HG03469 (cell line): ENCODE data around the gene INA.
"Not testable (repeated sequence)": the region's sequence is repeated elsewhere in the genome, so short reads cannot be mapped to it uniquely, and the experiment has no call there.

ENCODE experiments used
- ATAC-seq: cut with Tn5 transposase; IDR thresholded peaks from one replicate; pipeline ENCODE4 v1.9.1; 2021; ENCODE audit warnings: mild to moderate bottlenecking, moderate library complexity, moderate number of reproducible peaks; ENCODE audit not compliant: unreplicated experiment

The INA gene

DNA sequence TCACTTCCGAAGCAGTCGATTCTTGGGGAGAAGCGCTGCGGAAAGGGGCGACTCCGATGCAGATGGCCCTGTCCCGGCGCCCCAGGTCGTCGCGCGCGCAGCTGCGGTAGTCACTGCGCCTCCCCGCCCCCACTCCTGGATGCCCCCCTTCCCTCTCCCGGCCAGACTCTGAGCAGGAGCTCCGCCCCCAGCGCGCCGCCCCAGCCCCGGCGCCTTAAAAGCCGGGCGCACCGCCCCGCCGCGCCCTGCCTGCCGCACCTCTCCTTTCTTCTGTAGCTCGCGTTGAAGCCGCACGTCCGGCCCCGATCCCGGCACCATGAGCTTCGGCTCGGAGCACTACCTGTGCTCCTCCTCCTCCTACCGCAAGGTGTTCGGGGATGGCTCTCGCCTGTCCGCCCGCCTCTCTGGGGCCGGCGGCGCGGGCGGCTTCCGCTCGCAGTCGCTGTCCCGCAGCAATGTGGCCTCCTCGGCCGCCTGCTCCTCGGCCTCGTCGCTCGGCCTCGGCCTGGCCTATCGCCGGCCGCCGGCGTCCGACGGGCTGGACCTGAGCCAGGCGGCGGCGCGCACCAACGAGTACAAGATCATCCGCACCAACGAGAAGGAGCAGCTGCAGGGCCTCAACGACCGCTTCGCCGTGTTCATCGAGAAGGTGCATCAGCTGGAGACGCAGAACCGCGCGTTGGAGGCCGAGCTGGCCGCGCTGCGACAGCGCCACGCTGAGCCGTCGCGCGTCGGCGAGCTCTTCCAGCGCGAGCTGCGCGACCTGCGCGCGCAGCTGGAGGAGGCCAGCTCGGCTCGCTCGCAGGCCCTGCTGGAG, at the start of gene INA:
INA (plus strand) TSS at position 243 of the 817 bp plus-strand sequence; CDS start at position 317, 74 bp downstream.
- no peak for ATAC-seq

DNA sequence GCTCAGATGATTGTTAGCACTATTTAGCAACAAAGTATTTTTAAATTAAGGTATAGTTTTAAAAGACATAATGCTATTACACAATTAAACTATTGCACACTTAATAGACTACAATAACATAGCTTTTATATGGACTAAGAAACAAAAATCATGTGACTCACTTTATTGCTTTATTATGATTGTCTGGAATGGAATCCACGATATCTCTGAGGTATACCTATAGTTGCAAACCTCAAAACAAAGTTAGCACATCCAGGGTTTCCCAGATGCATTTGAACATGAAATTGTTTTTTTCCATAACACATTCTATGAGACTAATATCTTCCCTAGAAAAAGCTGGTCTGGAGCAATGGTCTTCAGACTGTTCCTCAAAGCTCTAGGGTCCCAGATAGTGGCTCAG, 49.5 kb upstream of the INA start:
- no peak for ATAC-seq

DNA sequence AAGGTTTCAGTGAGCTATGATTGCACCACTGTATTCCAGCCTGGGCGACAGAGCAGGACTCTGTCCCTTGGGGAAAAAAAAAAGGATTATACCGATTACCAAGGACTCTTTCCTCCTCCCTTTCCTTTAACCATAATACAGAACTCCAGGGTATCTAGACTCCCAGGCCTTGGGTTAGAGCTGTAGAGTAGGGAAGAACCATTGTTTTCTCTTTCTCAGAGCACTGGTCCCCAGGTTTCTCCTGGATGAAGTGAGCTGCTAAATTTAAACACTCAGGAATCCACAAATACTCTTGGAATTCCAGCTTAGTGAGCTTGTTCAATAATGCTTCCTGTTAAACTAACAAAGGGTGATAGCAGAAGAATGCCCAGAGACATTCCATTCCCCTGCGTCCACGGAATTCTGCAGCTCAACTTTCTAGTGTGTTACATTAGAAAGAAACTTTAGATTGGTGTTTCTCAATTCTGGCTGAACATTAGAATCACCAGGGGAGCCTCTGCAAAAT, 45.8 kb upstream of the INA start:
- ATAC-seq, result no peak

DNA sequence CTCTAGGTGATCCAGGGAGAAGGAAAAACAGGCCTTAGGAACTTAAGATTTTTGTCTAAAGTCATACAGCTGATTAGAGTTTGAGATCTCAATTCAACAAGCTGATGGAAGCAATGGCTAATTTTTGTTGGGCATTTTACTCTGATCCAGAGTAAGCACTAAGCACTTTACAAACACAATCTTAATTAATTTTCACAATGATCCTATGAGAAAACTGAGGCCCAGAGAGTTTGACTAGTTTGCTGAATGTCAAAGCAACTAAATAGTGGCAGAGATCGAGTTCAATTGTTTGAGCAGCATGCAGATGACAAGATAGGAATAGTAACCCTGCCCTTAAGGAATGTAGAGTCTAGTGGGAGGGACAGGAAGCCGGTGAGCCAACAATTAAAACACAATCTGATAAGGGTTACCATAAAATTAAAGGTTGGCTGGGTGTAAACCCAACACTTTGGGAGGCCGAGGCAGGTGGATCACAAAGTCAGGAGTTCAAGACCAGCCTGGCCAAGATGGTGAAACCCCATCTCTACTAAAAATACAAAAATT, 44.7 kb upstream of the INA start:
- no peak for ATAC-seq

DNA sequence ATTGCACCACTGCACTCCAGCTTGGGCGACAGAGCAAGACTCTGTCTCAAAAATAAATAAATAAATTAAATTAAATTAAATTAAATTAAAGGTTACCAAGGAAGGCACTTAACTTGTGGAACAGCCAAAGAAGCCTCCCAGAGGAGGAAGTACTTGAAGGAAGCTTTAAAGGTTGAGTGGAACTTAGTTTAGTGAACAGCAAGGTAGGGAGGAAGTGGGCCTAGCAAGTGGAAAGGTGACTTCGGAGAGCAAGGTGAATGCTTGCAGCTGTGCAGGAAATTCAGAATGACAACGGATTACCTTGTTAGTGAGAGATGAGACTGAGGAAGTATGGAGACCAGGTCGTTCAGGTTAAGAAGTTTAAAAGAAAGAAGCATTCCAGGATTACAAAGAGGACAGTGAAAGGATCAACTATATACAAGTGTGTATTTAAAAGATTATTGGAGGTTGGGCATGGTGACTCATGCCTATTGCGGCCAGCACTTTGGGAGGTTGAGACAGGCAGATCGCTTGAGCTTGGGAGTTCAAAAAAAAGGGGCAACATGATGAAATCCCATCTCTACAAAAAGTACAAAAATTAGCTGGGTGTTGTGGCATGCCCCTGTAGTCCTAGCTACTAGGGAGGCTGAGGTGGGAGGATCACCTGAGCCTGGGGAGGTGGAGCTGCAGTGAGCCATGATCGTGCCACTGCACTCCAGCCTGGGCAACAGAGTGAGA, 44.0 kb upstream of the INA start:
- ATAC-seq, result no peak

DNA sequence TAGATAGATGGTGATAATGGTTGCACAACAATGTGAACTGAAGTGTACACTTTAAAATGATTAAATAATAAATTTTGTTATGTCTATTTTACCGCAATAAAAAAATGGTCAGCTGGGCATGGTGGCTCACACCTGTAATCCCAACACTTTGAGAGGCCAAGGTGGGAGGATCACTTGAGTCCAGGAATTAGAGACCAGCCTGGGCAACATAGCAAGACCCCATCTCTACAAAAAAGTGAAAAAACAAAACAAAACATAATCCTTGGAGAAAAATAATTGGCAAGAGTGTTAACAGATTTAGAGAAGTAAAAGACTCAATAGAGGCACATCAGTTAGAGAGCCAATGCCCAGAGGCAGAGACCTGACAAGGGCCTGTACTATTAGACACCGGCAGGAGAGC, 41.2 kb upstream of the INA start:
- ATAC-seq, result no peak

DNA sequence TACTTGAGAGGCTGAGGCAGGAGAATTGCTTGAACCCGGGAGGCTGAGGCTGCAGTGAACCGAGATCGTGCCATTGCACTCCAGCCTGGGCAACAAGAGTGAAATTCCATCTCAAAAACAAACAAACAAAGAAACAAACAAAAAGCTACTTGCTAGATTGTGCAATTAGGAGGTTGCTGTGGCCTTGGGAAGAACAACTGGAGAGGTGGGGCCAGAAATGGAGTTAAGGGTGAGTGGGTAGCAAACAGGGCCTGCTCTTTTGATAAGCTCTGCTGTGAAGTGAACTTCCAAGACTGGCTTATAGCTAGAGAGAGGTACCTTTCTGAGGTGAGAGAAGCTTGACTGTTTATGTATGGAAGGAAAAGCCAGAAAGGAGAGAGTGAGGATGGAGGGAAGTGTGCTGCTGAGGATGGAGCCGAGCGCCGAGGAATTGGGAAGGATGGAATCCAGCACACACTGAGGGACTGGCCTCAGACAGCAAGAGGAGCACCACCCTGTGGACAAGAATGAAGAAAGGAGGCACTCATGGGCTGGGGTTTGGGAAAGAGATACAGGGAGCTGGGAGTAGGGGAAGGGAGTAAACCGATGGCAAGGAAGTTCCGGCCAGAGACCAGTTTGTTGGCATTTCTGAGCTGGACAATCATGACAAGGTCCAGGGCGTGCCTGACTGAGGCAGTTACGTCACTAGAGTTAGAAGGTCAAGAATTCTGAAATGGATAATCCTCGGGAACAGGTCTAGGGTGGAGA, 38.3 kb upstream of the INA start:
- no peak for ATAC-seq

DNA sequence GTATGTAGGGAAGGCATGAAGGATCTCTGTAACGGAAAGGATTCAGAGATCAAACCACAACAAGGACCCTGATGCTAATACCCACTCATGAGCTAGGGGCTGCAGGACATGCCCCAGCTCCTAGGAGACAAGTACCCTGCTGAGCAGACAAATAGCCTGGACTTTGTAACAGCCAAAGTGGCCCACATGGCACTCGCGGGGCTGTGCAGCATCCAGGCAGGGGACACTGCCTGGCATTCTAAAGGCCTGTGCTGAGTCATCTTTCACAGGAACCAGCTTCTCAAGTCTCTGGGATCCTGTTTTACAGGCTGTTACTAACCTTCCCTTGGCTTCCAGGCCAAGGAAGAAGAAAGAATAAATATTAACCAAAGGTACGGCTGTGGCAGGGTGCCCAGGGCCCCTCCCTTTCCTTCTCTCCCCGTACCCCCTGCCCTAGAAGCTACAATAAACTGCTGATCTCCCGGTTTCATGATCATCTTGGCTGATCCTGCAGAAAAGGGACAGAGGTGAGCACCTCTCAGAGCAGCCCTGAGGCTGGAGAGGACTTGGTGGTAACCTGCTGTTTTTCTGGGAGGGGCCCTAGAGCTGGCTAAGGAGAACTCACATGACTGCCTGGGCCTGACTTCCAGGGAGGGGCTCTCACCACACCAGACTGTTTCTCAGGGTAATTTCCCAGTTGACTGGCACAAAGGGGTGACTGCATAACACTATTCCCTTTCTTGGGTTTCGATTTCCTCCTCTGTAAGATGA, 35.5 kb upstream of the INA start:
- no peak for ATAC-seq

DNA sequence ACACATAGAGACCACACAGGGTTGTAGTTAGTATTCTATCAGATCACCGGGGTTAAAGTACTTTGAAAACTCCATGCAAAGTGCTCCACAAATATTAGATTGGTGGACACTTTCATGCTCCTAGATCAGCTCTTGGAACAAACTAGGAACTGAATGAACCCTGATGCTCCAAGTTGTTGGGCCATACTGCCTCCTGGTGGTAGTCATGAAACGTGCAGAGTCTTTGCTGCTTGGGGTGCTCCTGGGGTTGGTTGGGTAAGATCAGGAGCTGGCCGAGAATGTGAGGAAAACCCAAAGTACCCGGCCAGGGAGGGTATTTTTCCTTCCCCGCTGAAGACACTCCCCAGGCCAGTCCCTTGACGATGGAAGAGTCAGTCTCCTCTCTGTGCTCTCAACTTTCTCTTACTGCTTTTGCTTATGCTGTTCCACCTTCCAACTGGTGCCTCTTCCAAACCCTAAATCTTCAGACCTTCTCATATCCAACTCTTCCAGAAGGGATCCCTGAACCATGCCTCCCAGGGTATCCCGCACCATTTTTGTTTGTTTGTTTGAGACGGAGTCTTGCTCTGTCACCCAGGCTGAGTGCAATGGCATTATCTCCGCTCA, 32.2 kb upstream of the INA start:
- peak; percentile 46 for ATAC-seq

DNA sequence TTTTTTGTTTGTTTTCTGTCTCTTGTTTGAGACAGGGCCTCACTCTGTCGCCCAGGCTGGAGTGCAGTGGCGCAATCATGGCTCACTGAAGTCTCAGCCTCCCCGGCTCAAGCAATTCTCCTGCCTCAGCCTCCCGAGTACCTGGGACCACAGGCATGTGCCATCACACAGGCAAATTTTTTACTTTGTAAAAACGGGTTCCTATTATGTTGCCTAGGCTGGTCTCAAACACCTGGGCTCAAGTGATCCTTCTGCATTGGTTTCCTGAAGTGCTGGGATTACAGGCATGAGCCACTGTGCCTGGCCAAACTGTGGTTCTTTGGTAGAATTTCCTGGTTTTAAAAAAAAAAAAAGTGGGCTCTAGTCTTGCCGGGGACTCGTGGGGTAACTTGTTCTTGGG, 31.4 kb upstream of the INA start, which contains the start of gene RPEL1:
RPEL1 (plus strand) TSS at position 301 of the 400 bp plus-strand sequence. CDS start 110 bp downstream, outside the sequence.
- not testable (repeated sequence) for ATAC-seq

DNA sequence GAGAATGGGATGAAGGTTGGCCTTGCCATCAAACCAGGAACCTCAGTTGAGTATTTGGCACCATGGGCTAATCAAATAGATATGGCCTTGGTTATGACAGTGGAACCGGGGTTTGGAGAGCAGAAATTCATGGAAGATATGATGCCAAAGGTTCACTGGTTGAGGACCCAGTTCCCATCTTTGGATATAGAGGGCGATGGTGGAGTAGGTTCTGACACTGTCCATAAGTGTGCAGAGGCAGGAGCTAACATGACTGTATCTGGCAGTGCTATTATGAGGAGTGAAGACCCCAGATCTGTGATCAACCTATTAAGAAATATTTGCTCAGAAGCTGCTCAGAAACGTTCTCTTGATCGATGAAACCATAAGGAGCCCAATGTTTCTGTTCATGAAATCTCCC, 30.6 kb upstream of the INA start:
- ATAC-seq, result no peak

DNA sequence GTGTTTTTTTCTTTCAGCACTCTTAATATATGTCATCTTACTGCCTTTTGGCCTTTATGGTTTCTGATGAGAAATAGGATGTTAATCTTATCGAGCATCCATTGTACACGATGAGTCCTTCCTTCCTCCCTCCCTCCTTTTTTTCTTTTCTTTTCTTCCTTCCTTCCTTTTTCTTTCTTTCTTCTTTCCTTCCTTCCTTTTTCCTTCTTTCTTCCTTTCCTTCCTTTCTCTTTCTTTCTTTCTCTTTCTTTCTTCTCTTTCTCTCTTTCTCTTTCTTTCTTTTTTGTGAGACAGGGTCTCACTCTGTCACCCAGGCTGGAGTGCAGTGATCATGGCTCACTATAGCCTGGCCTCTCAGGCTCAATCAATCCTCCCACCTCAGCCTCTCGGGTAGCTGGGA, 22.8 kb upstream of the INA start:
- no peak for ATAC-seq

DNA sequence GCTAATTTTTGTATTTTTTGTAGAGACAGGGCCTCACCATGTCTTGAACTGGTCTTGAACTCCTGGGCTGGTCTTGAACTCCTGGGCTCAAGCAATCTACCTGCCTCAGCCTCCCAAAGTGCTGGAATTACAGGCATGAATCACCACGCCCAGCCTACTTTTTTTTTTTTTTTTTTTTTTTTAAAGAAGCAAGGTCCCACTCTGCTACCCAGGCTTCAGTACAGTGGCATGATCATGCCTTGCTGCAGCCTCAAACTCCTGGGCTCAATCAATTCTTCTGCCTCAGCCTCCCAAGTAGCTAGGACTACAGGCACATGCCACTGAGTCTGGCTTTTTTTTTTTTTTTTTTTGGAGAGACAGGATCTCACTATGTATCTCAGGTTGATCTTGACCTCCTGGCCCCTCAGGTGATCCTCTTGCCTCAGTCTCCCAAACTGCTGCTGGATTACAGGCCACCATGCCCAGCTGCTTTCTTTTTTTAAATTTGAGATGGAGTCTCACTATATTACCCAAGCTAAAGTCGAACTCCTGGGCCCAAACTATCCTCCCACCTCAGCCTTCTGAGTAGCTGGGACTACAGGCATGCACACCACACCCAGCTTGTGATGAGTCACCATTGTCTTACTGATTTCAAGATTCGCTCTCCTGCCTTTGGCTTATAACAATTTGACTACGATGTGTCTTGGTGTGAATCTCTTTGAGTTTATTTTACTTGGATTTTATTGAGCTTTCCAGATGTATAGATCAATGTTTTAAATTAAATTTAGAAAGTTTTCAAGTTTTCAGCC, 22.2 kb upstream of the INA start:
- no peak for ATAC-seq

DNA sequence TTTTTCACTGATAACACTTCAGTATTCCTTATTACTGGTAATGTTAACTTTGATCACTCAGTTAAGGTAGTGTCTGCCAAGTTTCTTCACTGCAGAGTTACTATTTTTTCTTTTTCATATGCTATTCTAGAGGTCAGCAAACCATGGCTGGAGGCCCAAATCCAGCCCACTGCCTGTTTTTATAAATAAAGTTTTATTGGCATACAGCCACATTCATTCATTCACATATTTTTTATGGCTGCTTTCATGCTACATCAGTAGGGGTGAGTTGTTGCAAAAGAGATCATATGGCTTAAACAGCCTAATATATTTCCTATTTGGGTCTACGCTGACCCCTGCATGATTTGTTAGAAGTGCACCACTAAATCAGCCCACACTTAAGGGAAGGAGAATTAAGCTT, 20.3 kb upstream of the INA start:
- ATAC-seq, result no peak

DNA sequence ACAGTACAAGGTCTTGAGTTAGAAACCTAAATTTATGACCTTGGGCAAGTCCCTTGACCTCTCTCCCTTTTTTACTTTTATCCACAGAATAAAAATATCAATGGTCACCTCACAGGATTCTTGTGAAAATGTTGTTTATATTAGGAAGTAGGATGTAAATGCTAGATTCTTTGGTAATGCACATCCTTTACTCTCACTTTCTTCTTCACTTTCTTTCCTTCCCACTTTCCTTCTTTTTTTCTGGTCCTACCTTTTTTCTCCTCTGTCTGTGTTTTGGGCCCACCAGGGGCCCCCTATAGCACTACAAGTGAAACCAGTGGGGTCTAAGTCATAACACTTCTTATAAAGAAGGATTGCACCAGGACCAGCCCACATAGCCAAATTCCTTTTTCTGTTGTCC, 19.1 kb upstream of the INA start:
- no peak for ATAC-seq

DNA sequence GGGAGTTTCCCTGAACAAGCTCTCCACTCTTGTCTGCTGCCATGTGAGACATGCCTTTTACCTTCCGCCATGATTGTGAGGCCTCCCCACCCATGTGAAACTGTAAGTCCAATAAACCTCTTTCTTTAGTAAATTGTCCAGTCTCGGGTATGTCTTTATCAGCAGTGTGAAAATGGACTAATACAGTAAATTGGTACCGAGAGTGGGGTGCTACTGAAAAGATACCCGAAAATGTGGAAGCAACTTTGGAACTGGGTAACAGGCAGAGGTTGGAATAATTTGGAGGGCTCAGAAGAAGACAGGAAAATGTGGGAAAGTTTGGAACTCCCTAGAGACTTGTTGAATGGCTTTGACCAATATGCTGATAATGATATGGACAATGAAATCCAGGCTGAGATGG, 18.0 kb upstream of the INA start:
- not testable (repeated sequence) for ATAC-seq

DNA sequence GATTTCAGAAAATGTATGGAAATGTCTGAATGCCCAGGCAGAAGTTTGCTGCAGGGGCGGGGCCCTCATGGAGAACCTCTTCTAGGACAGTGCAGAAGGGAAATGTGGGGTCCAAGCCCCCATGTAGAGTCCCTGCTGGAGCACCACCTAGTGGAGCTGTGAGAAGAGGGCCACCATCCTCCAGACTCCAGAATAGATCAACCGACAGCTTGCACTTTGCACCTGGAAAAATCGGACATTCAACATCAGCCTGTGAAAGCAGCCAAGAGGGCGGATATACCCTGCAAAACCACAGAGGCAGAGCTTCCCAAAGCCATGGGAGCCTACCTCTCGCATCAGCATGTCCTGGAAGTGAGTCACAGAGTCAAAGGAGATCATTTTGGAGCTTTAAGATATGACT, 16.9 kb upstream of the INA start:
- ATAC-seq, result no peak

DNA sequence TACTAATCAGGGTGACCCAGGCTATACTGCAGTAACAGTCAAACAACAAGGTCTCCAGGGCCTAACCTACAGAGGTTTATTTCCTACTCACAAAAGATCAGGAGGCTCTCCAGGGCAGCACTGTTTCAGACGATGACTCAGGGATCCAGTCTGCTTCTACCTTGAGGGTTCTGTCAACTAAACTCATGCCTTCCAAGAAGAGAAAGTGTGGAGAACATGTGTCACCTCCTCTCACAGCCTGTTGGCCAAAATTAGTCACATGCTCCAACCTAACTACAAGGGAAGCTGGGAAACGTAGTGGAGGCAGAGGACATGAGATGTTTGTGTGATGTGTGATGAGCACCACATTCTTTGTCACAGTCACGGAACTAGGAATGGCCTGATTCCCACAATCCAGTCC, 14.7 kb upstream of the INA start:
- ATAC-seq, result no peak

DNA sequence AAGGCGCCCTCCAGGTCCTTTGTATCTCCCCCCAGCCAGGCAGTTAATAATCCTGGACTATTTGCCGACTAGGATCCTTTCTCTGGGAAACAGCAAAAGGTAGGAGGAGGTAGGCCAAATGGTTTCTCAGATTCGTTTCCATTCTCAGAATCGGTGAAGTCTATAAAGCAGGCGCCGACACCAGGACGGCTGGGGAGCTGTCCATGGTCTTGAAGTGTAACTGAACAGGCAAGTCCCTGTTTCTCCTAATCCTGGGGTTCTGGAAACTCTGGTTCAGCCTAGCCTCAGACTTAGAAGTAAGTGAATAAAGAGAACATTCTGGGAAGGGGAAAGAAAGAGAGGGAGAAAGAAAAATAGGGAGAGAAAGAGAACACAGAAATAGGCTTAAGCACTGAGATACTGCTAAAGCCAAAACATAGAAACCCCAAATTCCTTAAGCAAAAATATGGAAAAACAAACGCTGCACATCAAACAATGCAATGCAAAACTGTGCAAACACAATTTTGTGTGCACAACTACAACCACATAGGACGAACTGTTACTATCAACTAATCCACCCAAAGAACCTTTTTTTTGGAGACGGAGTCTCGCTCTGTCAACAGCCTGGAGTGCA, 11.1 kb upstream of the INA start:
- ATAC-seq, result no peak
